Neural progenitor cell (in vitro differentiated cells): ENCODE results near the gene TLL1.

Experiments used
- EZH2 ChIP-seq: fragments of 200-600 bp; sonication (generic); IDR thresholded peaks from 2 replicates; pipeline ENCODE4 v1.6.1; 2017; ENCODE audit warnings: antibody characterized with exemption, mild to moderate bottlenecking, moderate library complexity
- TF ChIP-seq, protein P1 (sequence below): fragments of 200-600 bp; sonication (generic); IDR thresholded peaks from 2 replicates; pipeline ENCODE4 v1.5.1; 2017; ENCODE audit warnings: antibody characterized with exemption, mild to moderate bottlenecking

DNA sequence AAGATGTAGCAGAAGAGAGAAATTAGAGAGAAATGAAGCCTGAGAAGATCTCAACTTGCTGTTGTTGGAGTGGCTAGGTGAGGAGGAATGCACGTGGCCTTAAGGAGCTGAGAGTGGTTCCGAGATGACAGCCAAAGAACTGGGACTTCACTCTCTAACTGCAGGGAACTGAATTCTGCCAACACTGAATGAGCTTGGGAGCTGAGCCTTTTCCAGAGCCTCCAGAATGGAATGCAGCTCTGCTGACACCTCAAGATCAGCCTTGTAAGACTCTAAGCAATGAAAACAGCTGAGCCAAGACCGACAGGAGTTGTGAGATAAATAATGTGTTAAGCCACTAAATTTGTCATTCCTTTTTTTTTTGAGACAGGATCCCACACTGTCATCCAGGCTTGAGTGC lies 73.0 kb downstream of the TLL1 start:
- TF ChIP-seq, protein P1, sequence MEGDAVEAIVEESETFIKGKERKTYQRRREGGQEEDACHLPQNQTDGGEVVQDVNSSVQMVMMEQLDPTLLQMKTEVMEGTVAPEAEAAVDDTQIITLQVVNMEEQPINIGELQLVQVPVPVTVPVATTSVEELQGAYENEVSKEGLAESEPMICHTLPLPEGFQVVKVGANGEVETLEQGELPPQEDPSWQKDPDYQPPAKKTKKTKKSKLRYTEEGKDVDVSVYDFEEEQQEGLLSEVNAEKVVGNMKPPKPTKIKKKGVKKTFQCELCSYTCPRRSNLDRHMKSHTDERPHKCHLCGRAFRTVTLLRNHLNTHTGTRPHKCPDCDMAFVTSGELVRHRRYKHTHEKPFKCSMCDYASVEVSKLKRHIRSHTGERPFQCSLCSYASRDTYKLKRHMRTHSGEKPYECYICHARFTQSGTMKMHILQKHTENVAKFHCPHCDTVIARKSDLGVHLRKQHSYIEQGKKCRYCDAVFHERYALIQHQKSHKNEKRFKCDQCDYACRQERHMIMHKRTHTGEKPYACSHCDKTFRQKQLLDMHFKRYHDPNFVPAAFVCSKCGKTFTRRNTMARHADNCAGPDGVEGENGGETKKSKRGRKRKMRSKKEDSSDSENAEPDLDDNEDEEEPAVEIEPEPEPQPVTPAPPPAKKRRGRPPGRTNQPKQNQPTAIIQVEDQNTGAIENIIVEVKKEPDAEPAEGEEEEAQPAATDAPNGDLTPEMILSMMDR, result no peak
- no peak for TF ChIP-seq EZH2
